HepG2 (cell line): ENCODE results near the gene CDK8.

ENCODE experiments used
- MTF1 ChIP-seq: sonication (generic); formaldehyde crosslinking; IDR thresholded peaks from 2 replicates; pipeline ENCODE4 v1.5.0; 2020; ENCODE audit warnings: missing genetic modification reagents
- POLR2AphosphoS5 ChIP-seq: IDR thresholded peaks from 2 replicates; pipeline ENCODE4 v1.6.1; 2012; ENCODE audit warnings: low read depth, low read length
- SMAD3 ChIP-seq: sonication (generic); formaldehyde crosslinking; IDR thresholded peaks from 2 replicates; pipeline ENCODE4 v1.4.0; 2020; ENCODE audit warnings: missing genetic modification reagents
- ZFP91 ChIP-seq: sonication (generic); formaldehyde crosslinking; IDR thresholded peaks from 2 replicates; pipeline ENCODE4 v1.9.0; 2022; ENCODE audit warnings: missing genetic modification reagents, mild to moderate bottlenecking, borderline replicate concordance
- ZNF34 ChIP-seq: sonication (generic); formaldehyde crosslinking; IDR thresholded peaks from 2 replicates; pipeline ENCODE4 v1.4.0; 2020; ENCODE audit warnings: mild to moderate bottlenecking, missing genetic modification reagents, borderline replicate concordance
- TF ChIP-seq, protein P1 (sequence below): sonication (generic); formaldehyde crosslinking; conservative IDR thresholded peaks from 2 replicates; pipeline ENCODE4 v1.8.0; 2022; ENCODE audit warnings: low read depth, missing genetic modification reagents

DNA sequence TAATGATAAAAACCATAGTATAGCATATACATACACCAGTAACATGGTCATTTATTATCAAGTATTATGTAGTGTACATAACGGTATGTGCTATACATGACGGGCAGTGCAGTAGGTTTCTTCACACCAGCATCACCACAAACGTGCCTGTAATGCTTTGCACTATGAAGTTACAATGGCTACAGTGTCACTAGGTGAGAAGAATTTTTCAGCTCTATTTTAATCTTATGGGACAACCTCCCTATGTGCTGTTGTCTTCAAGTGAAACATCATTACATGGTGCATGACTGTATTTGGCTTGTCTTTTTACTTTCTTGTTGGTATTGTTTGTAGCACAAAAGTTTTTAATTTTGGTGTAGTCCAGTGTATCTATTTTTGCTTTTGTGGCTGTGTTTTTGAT lies 18.7 kb downstream of the CDK8 start:
- TF ChIP-seq, protein P1, sequence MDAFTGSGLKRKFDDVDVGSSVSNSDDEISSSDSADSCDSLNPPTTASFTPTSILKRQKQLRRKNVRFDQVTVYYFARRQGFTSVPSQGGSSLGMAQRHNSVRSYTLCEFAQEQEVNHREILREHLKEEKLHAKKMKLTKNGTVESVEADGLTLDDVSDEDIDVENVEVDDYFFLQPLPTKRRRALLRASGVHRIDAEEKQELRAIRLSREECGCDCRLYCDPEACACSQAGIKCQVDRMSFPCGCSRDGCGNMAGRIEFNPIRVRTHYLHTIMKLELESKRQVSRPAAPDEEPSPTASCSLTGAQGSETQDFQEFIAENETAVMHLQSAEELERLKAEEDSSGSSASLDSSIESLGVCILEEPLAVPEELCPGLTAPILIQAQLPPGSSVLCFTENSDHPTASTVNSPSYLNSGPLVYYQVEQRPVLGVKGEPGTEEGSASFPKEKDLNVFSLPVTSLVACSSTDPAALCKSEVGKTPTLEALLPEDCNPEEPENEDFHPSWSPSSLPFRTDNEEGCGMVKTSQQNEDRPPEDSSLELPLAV (CRISPR knock-in tag) = no peak
- no peak for TF ChIP-seq ZFP91
- no peak for TF ChIP-seq POLR2AphosphoS5
- no peak for TF ChIP-seq MTF1 (CRISPR knock-in tag)
- TF ChIP-seq ZNF34 (CRISPR knock-in tag) = no peak
- TF ChIP-seq SMAD3 = no peak
